NCI-H2227 (cell line): ENCODE results near the gene SEC14L1.
"Not testable (repeated sequence)": the region's sequence is repeated elsewhere in the genome, so short reads cannot be mapped to it uniquely, and the experiment has no call there.

Source experiments
- DNase-seq: peaks from one replicate; lab custom pipeline; 2025; ENCODE audit not compliant: unreplicated experiment; lab: John Stamatoyannopoulos, UW

Gene SEC14L1

GRCh38 chr17:77115947-77116346 is 24.8 kb upstream of the SEC14L1 start:
- no peak for DNase-seq

- DNase-seq: no peak
Observed at GRCh38 chr17:77116371-77116860, 24.4 kb upstream of the SEC14L1 start.

- DNase-seq: no peak
Observed at GRCh38 chr17:77117415-77117814, 23.4 kb upstream of the SEC14L1 start.

DNA sequence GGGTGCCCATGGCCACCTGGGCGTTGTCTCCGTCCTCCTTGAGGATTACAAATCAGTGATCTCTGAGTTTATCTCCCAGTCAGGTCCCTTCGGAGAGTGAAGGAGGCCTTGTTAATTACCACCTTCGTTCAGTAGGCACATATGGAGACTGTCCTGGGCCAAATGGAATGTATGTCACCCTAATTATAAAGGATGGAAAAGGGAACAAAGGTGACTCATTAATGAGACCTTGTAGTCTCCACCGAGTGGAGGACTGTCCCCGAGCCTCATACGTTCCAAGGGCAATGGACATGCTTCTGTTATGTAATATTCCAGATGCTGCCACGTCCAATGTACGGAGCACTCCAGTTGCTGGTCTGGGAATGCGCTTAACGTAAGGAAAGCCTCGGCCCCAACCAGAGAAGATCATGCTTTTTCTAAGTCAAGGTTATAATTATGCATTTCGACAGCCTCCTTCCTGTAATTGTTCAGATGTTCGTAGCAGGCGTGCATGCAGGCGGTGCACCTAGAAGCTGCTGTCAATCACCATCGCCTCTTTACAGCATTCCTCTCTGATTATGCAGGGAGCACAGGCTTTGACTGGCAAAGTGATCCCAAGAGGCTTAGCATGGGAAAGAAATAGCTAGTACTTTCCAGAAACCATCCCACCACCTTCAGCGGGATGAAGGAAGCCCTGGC is 22.4 kb upstream of the SEC14L1 start:
- peak; percentile 87 for DNase-seq

DNA sequence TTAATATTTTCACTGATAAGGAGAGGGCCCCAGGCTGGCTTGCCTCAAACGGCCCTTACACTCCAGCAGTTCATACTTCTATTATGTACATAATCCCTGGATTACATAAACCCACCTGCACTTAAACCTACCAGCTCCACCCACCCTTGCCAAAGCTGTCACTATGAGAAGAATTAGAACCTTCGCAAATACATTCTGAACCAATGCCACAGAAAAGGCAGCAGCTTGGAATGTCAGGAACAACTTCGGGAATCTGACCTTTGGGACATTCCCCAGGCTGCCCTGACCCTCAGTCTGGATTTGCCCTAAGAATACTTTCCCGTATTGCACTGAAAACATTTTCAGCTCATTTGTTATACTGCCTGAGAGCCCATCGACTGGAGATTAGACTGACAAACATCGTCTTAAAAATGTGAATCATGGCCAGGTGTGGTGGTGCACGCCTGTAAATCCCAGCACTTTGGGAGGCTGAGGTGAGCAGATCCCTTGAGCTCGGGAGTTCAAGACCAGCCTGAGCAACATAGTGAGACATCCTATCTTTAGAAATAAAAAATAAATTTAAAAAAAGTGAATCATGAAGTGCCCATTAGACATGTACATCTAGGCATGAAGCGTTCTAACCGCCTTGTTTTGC is 21.0 kb upstream of the SEC14L1 start:
- no peak for DNase-seq

DNA sequence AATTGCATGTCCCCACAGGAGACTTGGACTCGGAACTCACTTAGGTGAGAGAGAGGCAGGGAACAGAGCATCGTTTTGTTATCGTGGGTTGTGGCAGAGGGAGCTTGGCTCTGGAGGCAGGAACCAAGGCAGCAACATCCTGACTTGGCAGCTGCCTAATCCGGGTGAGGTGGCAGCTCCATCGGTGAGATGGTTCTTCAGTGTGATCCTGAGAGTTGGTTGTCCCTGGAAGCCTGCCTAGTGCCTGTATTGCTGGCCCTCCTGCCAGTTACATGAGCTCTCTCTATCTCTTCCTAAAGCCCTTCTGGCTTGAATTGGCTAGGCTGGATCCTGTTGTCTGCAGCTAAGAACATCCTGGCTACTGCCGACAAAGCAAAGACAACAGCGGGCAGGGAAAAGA is 19.9 kb upstream of the SEC14L1 start:
- no peak for DNase-seq

- no peak for DNase-seq
Observed at GRCh38 chr17:77124192-77124889, 16.4 kb upstream of the SEC14L1 start.

GRCh38 chr17:77125432-77125901 is 15.3 kb upstream of the SEC14L1 start:
- DNase-seq: no peak

- DNase-seq: peak; percentile 29
Observed at GRCh38 chr17:77126519-77126918, 14.2 kb upstream of the SEC14L1 start.

GRCh38 chr17:77127735-77128361 is 12.9 kb upstream of the SEC14L1 start:
- DNase-seq: no peak

DNA sequence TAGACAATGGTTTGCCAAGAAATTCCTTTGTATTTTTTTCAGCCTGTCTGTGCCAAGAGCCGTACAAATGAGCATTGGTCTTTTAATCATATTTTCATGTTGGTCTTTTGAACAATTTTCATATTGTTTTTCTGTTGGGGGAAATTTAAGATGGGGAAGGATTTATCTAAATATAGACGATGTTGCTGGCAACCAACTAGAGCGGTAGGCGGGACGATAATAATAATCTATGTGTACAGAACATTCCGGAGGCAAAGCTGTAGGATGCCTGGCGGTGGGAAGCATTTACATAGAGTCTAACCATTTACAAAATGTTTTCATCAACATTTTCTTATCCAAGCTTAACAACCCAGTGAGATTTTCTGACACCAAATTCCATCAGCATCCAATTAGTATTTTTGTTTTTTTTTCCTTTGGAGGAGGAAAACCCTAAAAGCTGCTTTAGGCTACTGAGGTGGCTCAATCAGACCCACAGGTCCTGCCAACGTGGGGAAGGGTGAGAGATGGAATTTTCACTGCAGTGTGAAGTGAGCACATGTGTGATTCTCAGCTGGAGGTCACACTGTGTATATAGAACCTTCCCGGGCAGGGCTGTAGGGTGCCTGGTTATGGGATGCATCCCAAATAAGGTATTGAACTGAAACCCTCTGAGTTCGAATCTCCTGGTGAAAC is 11.7 kb upstream of the SEC14L1 start:
- peak; percentile 29 for DNase-seq

- no peak for DNase-seq
Observed at GRCh38 chr17:77129568-77130301, 11.0 kb upstream of the SEC14L1 start.

DNA sequence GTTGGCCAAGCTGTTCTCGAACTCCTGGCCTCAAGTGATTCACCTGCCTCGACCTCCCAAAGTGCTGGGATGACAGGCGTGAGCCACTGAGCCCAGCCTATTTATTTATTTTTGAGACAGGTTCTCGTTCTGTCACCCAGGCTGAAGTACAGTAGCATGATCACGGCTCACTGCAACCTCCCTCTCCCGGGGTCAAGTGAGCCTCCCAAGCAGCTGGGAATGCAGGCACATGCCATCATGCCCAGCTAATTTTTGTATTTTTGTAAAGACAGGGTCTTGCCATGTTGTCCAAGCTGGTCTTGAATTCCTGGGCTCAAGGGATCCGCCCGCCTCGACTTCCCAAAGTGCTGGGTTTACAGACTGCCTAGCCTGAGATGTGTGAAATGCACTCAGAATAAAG is 10.2 kb upstream of the SEC14L1 start:
- no peak for DNase-seq

DNA sequence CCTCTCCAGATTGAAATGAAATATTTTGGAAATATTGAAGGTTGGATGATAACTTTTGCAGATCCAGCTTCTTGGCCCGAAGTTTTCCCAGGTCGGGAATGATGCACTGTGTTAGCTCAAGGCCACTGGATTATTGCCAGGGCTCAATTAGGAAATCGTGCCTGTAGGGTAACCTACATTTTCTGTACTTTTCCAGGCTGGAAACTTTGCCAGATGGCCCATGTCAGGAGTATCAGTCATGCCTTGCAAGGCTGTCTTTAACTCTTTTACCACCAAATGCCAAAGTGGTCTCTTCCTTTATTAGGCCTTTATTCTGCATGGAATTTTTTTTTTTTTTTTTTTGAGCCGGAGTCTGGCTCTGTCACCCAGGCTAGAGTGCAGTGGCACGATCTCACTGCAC is 8.9 kb upstream of the SEC14L1 start:
- no peak for DNase-seq

DNA sequence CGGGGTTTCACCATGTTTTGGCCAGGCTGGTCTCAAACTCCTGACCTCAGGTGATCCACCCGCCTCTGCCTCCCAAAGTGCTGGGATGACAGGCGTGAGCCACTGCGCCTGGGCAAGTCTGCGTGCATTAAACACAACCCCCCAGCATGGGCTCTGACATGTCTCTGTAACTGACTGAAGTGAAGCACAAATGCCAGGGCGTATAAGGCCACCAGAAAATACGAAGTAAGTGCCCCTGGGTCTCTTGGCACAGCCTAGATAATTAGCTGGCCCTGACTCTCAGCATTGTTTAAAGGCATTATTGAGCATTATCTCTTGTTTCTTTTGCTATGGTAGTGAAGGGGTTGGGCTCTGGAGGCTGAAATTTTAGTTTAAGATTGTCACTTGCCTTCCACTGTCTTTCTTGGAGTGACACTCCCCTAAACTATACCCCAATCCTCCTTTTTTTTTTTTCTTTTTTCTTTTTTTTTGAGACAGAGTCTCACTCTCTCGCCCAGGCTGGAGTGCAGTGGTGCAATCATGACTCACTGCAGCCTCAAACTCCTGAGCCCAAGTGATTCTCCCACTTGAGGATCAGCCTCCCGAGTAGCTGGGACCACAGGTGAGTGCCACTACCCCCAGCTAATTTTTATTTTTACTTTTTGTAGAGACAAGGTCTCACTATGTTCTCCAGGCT is 8.2 kb upstream of the SEC14L1 start:
- DNase-seq: peak; percentile 61

- no peak for DNase-seq
Observed at GRCh38 chr17:77133087-77133638, 7.6 kb upstream of the SEC14L1 start.

DNA sequence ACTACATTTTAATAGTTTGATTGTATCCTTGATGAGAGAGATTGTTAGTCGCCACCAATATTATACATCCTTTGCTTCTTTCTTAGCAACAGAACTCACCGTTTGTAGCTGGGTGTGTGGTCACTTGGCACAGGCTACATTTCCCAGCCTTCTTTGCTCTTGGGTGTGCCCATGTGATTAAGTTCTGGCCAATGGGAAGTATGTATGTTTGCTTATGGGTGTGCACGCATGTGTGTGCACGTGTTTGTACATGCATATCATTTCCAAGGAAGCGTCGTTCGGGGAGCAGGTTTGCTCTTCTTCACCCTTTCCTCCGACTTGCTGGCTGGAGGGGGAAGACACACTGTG is 4.4 kb upstream of the SEC14L1 start:
- no peak for DNase-seq

GRCh38 chr17:77137111-77137510 is 3.7 kb upstream of the SEC14L1 start:
- no peak for DNase-seq

GRCh38 chr17:77137886-77138285 is 2.9 kb upstream of the SEC14L1 start:
- not testable (repeated sequence) for DNase-seq
